GM19467 (cell line): ENCODE data around the gene ARF4.

Experiments
- ATAC-seq: cut with Tn5 transposase; IDR thresholded peaks from one replicate; pipeline ENCODE4 v1.9.1; 2021; ENCODE audit warnings: mild to moderate bottlenecking, moderate library complexity; ENCODE audit not compliant: unreplicated experiment

The ARF4 gene

DNA sequence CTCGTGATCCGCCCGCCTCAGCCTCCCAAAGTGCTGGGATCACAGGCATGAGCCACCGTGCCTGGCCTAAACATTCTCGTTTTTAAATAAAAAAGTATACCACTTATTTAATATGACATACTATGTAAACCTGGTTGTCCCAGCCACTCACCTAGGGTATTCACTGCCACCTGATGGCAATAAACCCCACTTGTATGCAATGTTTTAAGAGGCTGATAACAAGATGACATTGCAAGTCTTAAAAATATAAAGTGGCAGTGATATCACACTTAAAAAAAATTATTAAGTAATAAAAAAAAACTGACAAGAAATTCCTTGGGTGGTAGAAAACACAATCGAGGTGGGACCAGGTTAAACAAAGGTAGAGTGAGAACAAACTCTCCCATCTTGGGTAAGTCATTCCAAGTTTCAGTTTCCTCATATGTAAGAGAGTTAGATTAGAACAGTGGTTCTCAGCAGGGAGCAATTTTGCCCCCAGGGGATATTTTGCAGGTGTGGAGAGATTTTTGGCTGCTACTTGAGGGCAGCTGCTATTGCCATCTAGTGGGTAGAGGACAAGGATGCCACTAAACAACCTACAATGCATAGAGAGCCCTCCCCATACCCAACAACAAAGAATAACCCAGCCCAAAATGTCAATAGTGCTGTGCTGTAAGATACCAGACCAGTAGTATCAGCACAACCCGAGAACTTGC, 14.5 kb downstream of the ARF4 start:
- no peak for ATAC-seq

GRCh38 chr3:57577801-57578200, 19.3 kb downstream of the ARF4 start:
- ATAC-seq = no peak

- no peak for ATAC-seq
Observed at GRCh38 chr3:57575966-57576626, 21.0 kb downstream of the ARF4 start.

GRCh38 chr3:57572096-57572495, 25.0 kb downstream of the ARF4 start:
- ATAC-seq = no peak

DNA sequence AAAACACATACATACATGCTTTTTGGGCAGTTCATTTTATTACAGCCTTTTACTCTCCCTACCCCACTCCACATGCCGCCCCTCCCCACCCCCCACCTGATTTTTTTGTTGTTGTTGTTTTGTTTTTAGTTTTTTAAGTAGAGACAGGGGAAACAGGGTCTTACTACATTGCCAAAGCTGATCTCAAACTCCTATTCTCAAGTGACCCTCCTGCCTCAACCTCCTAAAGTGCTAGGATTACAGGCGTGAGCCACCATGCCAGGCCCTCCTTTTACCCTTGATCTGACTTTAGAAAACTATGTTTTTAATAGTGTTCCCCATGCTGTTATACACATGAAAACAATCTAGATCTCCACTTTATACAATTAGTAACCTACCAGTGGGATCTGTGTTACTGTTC, 26.3 kb downstream of the ARF4 start:
- ATAC-seq = no peak

DNA sequence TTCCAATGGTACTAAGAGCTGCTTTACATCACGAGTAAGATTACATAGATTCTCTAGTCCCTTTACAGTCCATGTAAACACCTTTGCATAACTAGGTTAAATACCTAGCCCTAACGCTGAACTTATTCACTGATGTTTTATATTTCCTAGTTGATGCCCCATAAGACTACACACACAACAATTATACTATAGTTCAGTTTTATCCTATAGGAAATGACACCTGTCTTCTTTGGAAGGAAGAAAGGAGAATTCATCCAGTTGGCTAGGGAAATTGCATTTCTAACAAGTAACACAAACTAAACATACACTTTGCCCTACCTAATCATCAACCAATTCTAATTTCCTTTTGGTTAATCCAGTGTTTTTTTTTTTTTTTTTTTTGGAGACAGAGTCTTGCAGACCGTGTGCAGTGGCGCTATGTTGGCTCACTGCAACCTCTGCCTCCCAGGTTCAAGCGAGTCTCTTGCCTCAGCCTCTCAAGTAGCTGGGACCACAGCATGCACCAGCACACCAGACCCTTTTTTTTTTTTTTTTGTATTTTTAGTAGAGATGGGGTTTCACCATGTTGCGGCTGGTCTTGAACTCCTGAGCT, 27.2 kb downstream of the ARF4 start:
- no peak for ATAC-seq

DNA sequence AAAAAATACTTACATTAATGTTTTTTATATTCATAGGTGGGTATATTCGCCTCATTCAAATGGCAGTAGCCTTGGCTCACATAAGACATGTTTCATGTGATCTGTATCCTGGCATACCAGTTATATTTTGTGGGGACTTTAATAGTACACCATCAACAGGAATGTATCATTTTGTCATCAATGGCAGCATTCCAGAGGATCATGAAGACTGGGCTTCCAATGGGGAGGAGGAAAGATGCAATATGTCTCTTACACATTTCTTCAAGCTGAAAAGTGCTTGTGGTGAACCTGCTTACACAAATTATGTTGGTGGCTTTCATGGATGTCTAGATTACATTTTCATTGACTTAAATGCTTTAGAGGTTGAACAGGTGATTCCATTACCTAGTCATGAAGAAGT, 37.6 kb downstream of the ARF4 start:
- ATAC-seq = no peak

GRCh38 chr3:57557085-57557537, 40.0 kb downstream of the ARF4 start:
- no peak for ATAC-seq

GRCh38 chr3:57556459-57557084, 40.6 kb downstream of the ARF4 start:
- ATAC-seq = peak; percentile 19

DNA sequence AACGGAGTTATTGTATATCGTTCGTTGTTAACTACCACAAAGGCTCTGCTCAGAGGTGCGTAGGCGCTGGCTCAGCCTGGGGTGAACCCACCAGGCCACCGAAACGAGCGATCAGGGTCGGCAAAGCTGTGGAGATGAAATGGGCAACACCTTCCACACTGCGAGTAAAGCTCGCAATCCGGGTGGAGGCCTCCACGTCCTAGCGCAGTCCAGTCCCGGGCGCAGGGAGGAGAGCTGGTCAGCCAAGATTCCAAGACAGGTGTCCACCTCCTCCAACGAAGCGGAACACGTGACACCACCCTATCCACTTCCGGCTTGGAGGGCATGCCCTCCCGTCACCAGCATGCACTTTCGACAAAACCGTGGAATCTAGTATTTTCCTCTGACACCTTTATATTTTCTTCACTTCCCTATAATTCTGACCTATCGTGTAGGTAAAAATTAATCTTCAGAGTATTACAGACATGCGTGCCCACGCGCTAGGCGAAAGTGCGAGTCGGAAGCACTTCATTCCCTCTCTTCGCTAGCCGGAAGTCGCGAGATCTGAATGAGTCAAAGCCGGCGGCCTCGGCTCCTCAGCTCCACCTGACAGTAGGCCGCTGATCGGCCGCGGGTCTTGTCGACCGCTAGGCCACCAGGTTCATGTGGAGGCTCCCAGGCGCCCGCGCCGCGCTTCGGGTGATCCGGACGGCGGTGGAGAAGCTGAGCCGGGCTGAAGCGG, 41.2 kb downstream of the ARF4 start, which contains the start of gene PDE12:
TSS of gene PDE12 (plus strand) at position 537 of the 721 bp plus-strand sequence. CDS start at position 643, 106 bp downstream.
- ATAC-seq = peak; percentile 78

GRCh38 chr3:57555306-57555705, 41.8 kb downstream of the ARF4 start:
- no peak for ATAC-seq

GRCh38 chr3:57546616-57547015, 50.5 kb downstream of the ARF4 start:
- no peak for ATAC-seq

DNA sequence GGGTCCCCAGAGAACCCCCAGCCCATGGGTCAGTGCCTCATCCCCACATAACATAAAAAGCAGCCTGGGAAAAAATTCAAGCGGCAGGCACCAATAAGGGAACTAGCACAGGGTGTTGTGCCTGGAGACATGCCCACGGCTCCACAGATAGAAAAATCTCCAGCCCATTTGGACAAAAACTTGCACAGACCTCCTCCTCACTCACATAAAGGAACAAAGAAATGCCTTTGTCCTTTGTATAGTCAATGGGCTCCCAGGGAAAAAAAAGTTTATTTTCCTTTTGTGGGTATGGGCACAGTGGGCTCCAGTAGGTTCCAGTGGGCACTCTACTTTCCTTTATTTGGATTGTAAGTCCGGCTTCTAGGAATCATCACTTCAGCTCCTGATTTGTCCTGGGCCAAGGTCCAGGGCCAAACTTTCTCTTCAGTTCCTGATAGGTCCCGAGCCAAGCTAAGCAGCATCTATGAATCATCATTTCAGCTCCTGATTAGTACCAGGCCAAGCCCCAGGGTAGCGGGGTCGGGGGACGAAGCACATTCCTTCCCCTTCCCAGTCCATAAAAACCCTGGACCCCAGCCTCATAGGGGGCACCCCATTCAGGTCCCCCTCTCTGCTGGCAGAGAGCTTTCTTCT, 51.4 kb downstream of the ARF4 start:
- no peak for ATAC-seq

GRCh38 chr3:57544181-57545125, 52.7 kb downstream of the ARF4 start, which contains the start of gene DNAH12:
TSS of gene DNAH12 (minus strand) at chr3:57544344. CDS start at chr3:57542870, 1,474 bp downstream.
- ATAC-seq = no peak

- ATAC-seq = no peak
Observed at GRCh38 chr3:57538465-57538864, 58.7 kb downstream of the ARF4 start.

DNA sequence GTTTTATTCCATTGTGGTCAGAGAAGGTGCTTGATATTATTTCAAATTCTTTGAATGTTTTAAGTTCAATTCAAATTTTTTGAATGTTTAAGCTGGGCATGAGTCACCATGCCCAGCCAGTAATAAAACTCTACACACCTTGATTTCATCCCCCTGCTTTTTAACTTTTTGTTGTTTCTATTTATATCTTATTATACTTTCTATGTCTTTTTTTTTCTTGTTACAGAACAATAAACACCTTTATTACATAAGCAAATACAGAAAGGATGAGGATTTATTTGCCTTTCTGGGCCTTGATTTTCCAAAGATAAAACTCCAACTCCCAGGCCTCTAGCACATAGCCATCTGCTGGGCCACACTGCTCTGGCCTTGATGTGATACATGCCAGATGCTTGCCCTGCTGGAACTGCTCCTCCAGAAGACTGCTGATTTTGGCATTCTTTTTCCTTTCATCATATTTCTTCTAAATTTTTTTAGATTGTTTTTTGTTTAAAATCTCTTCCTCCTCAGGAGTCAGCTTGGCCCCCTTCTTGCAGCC, 67.0 kb downstream of the ARF4 start:
- ATAC-seq = no peak
